Keratinocyte (primary cell): ENCODE data around the gene MPC1. TPM values are rescaled to one million over a fixed set of nuclear protein-coding genes. Genes with fewer than 3 reads are reported as not detected.

ENCODE experiments used
- DNase-seq: peaks from one replicate; pipeline ENCODE4 v3.0.0-alpha.2; 2011; ENCODE audit warnings: low read depth, missing footprints, low spot score
- FAIRE-seq: peaks from 2 replicates; lab custom pipeline; 2011; peaks lifted over from hg19 to GRCh38; lab: Jason Lieb, UNC
- H2AFZ ChIP-seq: 2 replicates; pipeline ENCODE4 v1.6.0; 2012; ENCODE audit warnings: low read length, control low read depth, inconsistent platforms; ENCODE audit not compliant: control insufficient read depth
- H3K27ac ChIP-seq: 2 replicates; pipeline ENCODE4 v1.5.1; 2011; ENCODE audit warnings: low read length; ENCODE audit not compliant: control insufficient read depth, insufficient read depth
- H3K27me3 ChIP-seq: 3 replicates; pipeline ENCODE4 v1.6.0; 2011; ENCODE audit warnings: low read length; ENCODE audit not compliant: control insufficient read depth, insufficient read depth; ENCODE audit errors: extremely low read depth
- H3K36me3 ChIP-seq, 2 experiments: 2 replicates in 1 of 2; 3 replicates in 1 of 2; pipeline ENCODE4 v1.5.1; 2011; ENCODE audit warnings: low read length in 2 of 2, mild to moderate bottlenecking in 1 of 2; ENCODE audit not compliant: control insufficient read depth in 2 of 2, insufficient read depth in 2 of 2; ENCODE audit errors: extremely low read depth in 1 of 2
- H3K4me1 ChIP-seq: 3 replicates; pipeline ENCODE4 v1.5.1; 2011; ENCODE audit warnings: low read length; ENCODE audit not compliant: control insufficient read depth, insufficient read depth; ENCODE audit errors: extremely low read depth
- H3K4me2 ChIP-seq: 3 replicates; pipeline ENCODE4 v1.6.0; 2011; ENCODE audit warnings: low read depth, low read length; ENCODE audit not compliant: control insufficient read depth, insufficient read depth; ENCODE audit errors: extremely low read depth
- H3K4me3 ChIP-seq, 3 experiments: fragments of 200-600 bp in 1 of 3; sonication (generic) in 1 of 3; 2 replicates in 2 of 3; 3 replicates in 1 of 3; pipeline ENCODE4 v1.5.1; 2011 to 2016; ENCODE audit warnings: low read length in 3 of 3, mild to moderate bottlenecking in 3 of 3, control low read depth in 2 of 3, inconsistent platforms in 1 of 3, low read depth in 1 of 3, mixed read lengths in 1 of 3, mixed run types in 1 of 3, moderate library complexity in 1 of 3; ENCODE audit not compliant: control insufficient read depth in 2 of 3, insufficient read depth in 2 of 3; ENCODE audit errors: extremely low read depth in 1 of 3
- H3K79me2 ChIP-seq: 2 replicates; pipeline ENCODE4 v1.6.0; 2012; ENCODE audit warnings: low read length; ENCODE audit not compliant: control insufficient read depth, insufficient read depth
- H3K9ac ChIP-seq: 3 replicates; pipeline ENCODE4 v1.6.0; 2011; ENCODE audit warnings: low read length; ENCODE audit not compliant: control insufficient read depth, insufficient read depth; ENCODE audit errors: extremely low read depth
- H3K9me1 ChIP-seq: 3 replicates; pipeline ENCODE4 v1.6.0; 2011; ENCODE audit warnings: low read length; ENCODE audit not compliant: control insufficient read depth, insufficient read depth; ENCODE audit errors: extremely low read depth
- H3K9me3 ChIP-seq: 2 replicates; pipeline ENCODE4 v1.5.1; 2012; ENCODE audit warnings: low read depth, low read length; ENCODE audit not compliant: control insufficient read depth
- H4K20me1 ChIP-seq: 3 replicates; pipeline ENCODE4 v1.6.0; 2011; ENCODE audit warnings: low read length; ENCODE audit not compliant: control insufficient read depth, insufficient read depth; ENCODE audit errors: extremely low read depth
- EZH2 ChIP-seq: IDR thresholded peaks from one replicate; pipeline ENCODE4 v1.6.1; 2012; ENCODE audit warnings: inconsistent platforms, mild to moderate bottlenecking, low read length, moderate library complexity
- dilution Hi-C: fragments of 300-500 bp; cut with MboI; formaldehyde crosslinking; loops from one replicate; pipeline ENCODE4 v1.7.0; 2020; ENCODE audit warnings: low sequenced_read_pairs; ENCODE audit not compliant: extremely low pct_ligation_motif_present
- polyA plus RNA-seq, 5 experiments: library from polyadenylated mRNA; depleted of rRNA in 3 of 5; stranded (reverse) in 3 of 5; stranded (forward) in 1 of 5; unstranded in 1 of 5; fragments of >200 nt; gene quantifications; 1 replicate in 1 of 5; 2 replicates in 3 of 5; 3 replicates in 1 of 5; pipeline versions ENCODE4 v1.2.1 to v1.2.3, GENCODE V29; 2011 to 2012; ENCODE audit warnings: missing spikeins in 2 of 5, low read depth in 1 of 5, low replicate concordance in 1 of 5
- TF ChIP-seq, protein P1 (sequence below), 3 experiments: IDR thresholded peaks in 1 of 3; conservative IDR thresholded peaks in 1 of 3; optimal IDR thresholded peaks in 1 of 3; 2 replicates in 2 of 3; 3 replicates in 1 of 3; pipeline versions ENCODE3 to v1.5.1; 2011; ENCODE audit warnings: low read length in 3 of 3, mild to moderate bottlenecking in 3 of 3, moderate library complexity in 2 of 3, control low read depth in 1 of 3, inconsistent platforms in 1 of 3; ENCODE audit not compliant: insufficient read depth in 2 of 3; ENCODE audit errors: extremely low read depth in 1 of 3

The MPC1 gene
- polyA plus RNA-seq, 1 donor (not counting 4 experiments of a cell fraction or from before 2014, with no cell fraction given), result 26.4 TPM

DNA sequence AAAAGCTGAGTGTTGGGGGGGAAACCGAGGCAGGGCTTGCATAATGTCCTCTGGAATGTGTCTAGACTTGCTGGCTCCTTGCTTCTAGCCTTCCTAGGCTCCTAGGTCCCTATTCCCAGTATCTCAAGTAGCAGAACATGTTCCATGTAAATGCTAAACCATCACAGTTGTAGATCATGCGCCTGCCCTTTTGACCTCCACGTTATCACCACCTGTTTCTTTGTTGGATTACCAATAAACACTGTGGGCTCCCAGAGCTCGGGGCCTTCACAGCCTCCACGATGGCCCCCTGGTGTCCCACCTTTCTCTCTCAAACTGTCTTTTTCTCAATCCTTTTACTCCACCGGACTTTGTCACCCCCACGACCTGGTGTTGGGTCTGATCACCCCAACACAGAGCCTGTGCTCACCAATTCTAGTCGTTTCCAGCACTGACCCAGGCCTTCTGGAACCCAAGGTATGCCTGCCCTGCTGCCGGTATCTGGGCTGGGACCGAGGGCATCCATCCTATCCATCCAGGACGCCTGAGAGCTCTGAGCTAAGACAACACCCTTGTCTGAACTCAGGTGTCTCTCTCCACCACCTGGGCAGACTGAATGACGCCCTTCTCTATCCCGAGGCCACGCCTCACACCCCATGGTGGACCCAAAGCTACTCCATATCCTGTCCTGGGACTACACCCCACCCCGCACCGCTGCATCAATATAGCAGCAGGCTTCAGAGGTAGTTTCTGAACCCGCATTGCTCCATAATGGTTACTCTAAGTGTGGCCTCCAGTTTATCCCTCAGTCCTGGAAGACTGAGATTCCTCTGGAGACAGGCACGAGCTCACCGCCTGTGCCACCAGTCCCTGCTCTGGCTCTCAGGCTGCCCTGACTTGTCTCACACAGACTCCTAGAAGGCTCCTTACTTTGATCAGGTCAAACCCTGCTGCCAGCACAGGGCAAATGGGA, 65.2 kb downstream of the MPC1 start:
- DNase-seq (no peak), FAIRE-seq (no peak)
- H3K4me3 ChIP-seq, result no peak overlapping the region
- TF ChIP-seq EZH2, result no peak
- TF ChIP-seq, protein P1, sequence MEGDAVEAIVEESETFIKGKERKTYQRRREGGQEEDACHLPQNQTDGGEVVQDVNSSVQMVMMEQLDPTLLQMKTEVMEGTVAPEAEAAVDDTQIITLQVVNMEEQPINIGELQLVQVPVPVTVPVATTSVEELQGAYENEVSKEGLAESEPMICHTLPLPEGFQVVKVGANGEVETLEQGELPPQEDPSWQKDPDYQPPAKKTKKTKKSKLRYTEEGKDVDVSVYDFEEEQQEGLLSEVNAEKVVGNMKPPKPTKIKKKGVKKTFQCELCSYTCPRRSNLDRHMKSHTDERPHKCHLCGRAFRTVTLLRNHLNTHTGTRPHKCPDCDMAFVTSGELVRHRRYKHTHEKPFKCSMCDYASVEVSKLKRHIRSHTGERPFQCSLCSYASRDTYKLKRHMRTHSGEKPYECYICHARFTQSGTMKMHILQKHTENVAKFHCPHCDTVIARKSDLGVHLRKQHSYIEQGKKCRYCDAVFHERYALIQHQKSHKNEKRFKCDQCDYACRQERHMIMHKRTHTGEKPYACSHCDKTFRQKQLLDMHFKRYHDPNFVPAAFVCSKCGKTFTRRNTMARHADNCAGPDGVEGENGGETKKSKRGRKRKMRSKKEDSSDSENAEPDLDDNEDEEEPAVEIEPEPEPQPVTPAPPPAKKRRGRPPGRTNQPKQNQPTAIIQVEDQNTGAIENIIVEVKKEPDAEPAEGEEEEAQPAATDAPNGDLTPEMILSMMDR (optimal IDR thresholded peaks at IDR 0.05 in 1 of 3, IDR thresholded peaks at IDR 0.05 in 1 of 3, conservative IDR thresholded peaks at IDR 0.05 in 1 of 3; ENCODE audit: extremely low read depth in 1 of 3, insufficient read depth in 2 of 3, low read length in 3 of 3), result no peak
- H3K27ac ChIP-seq, result no peak overlapping the region
- no peaks in the 10 kb centered on the region for H3K27me3 ChIP-seq
- no peaks in the 10 kb centered on the region for H3K79me2 ChIP-seq
- no peak overlapping the region for H3K4me2 ChIP-seq
- H2AFZ ChIP-seq, result no peak overlapping the region
- H3K9me1 ChIP-seq, result no peaks in the 10 kb centered on the region
- dilution Hi-C loops, result no loop called here
- H3K9ac ChIP-seq, result no peak overlapping the region
- no peaks in the 10 kb centered on the region for H3K4me1 ChIP-seq
- no peaks in the 10 kb centered on the region for H4K20me1 ChIP-seq
- H3K9me3 ChIP-seq, result no peaks in the 10 kb centered on the region
- peaks cover 0 to 5% of the 10 kb centered on the region in 2 experiments for H3K36me3 ChIP-seq

- H3K4me2 ChIP-seq, result no peak overlapping the region
- H2AFZ ChIP-seq, result no peak overlapping the region
- no peaks in the 10 kb centered on the region for H3K79me2 ChIP-seq
- no peaks in the 10 kb centered on the region for H4K20me1 ChIP-seq
- no peak for TF ChIP-seq EZH2
- TF ChIP-seq, protein P1 (optimal IDR thresholded peaks at IDR 0.05 in 1 of 3, IDR thresholded peaks at IDR 0.05 in 1 of 3, conservative IDR thresholded peaks at IDR 0.05 in 1 of 3; ENCODE audit: extremely low read depth in 1 of 3, insufficient read depth in 2 of 3, low read length in 3 of 3), result no peak
- no peaks in the 10 kb centered on the region for H3K9me1 ChIP-seq
- H3K4me1 ChIP-seq, result no peaks in the 10 kb centered on the region
- H3K27me3 ChIP-seq, result no peaks in the 10 kb centered on the region
- H3K36me3 ChIP-seq, result peaks cover 0 to 2% of the 10 kb centered on the region in 2 experiments
- no peak overlapping the region for H3K9ac ChIP-seq
- H3K27ac ChIP-seq, result no peak overlapping the region
- no peak for DNase-seq
- dilution Hi-C loops, result no loop called here
- H3K4me3 ChIP-seq, result no peak overlapping the region
- H3K9me3 ChIP-seq, result no peaks in the 10 kb centered on the region
- no peak for FAIRE-seq
Measured at GRCh38 chr6:166315436-166315835, 67.3 kb downstream of the MPC1 start.

Other genes starting within 250 kb of the MPC1 start
- gene TBXT, start 215.1 kb downstream of the MPC1 start, polyA plus RNA-seq, result not detected in 3 replicates
- not detected in 3 replicates for gene PRR18, start 74.5 kb downstream of the MPC1 start, polyA plus RNA-seq
- gene SFT2D1, start 40.4 kb downstream of the MPC1 start, polyA plus RNA-seq, result 46.6 to 84.3 TPM (median 58.8 TPM) in 3 replicates
- gene RAMACL, start 203.7 kb upstream of the MPC1 start, polyA plus RNA-seq, result 4.0 to 7.7 TPM (median 5.3 TPM) in 3 replicates
- 8.2 to 10.4 TPM (median 9.2 TPM) in 3 replicates for gene RPS6KA2, start 244.3 kb upstream of the MPC1 start, polyA plus RNA-seq